Breast epithelium (tissue), 4 donors: ENCODE data around the gene FOS. TPM values are rescaled to one million over a fixed set of nuclear protein-coding genes. Genes with fewer than 3 reads are reported as not detected.
"Not testable (repeated sequence)": the region's sequence is repeated elsewhere in the genome, so short reads cannot be mapped to it uniquely, and the experiment has no call there.

ENCODE experiments used
- DNase-seq, 2 donors: peaks; one replicate each; pipeline ENCODE4 v3.0.0-alpha.2; 2019; ENCODE audit warnings: low spot score in 2 of 2
- H3K27ac ChIP-seq, 2 donors: fragments of 200-600 bp; sonication (generic) in 1 of 2; one replicate each; pipeline ENCODE4 v1.5.1; 2016 to 2019; ENCODE audit warnings: mild to moderate bottlenecking in 1 of 2
- H3K27me3 ChIP-seq, 2 donors: fragments of 200-600 bp; sonication (generic) in 1 of 2; one replicate each; pipeline versions ENCODE4 v1.5.1 to v1.6.0; 2017 to 2019; ENCODE audit warnings: control low read depth in 1 of 2, mild to moderate bottlenecking in 1 of 2
- H3K36me3 ChIP-seq: fragments of 200-600 bp; one replicate; pipeline ENCODE4 v1.5.1; 2019
- H3K4me1 ChIP-seq, 2 donors: fragments of 200-600 bp; sonication (generic); one replicate each; pipeline ENCODE4 v1.5.1; 2016 to 2019; ENCODE audit warnings: control low read depth in 1 of 2
- H3K4me3 ChIP-seq, 3 donors: fragments of 200-600 bp; sonication (generic); 1 replicate in 2 of 3; 2 replicates in 1 of 3; pipeline ENCODE4 v1.5.1; 2016 to 2019; ENCODE audit warnings: mild to moderate bottlenecking in 3 of 3, moderate library complexity in 2 of 3
- H3K9me3 ChIP-seq, 2 donors: fragments of 200-600 bp; sonication (generic) in 1 of 2; one replicate each; pipeline ENCODE4 v1.5.1; 2016 to 2019; ENCODE audit warnings: control low read depth in 1 of 2
- CTCF ChIP-seq, 3 donors: fragments of 450-650 bp; IDR thresholded peaks; one replicate each; pipeline ENCODE4 v1.5.1; 2016 to 2017; ENCODE audit warnings: antibody characterized with exemption in 3 of 3, mild to moderate bottlenecking in 3 of 3, moderate library complexity in 3 of 3
- POLR2A ChIP-seq: fragments of 450-650 bp; IDR thresholded peaks from one replicate; pipeline ENCODE4 v1.6.1; 2016; ENCODE audit warnings: antibody characterized with exemption, mild to moderate bottlenecking, moderate library complexity
- POLR2AphosphoS5 ChIP-seq, 3 donors: sonication (generic); formaldehyde crosslinking; IDR thresholded peaks; one replicate each; pipeline ENCODE4 v1.6.1; 2017; ENCODE audit warnings: antibody characterized with exemption in 3 of 3
- intact Hi-C: fragments of 100-400 bp; cut with DNase I; formaldehyde crosslinking; loops from one replicate; pipeline ENCODE4 v1.15.1; 2023; ENCODE audit warnings: low total_unique reads
- total RNA-seq, 3 donors: library from RNA; depleted of rRNA; stranded (reverse); fragments of >200 nt; gene quantifications; one replicate each; pipeline ENCODE4 v1.1.0, GENCODE V29; 2016

FOS gene
- total RNA-seq, 3 donors from 2014 or later, result 398 to 629 (median 549) TPM

- Histone ChIP-seq H3K36me3 (no peaks in the 10 kb centered on the region), H3K9me3 (no peaks in the 10 kb centered on the region), H3K27me3 (no peaks in the 10 kb centered on the region), H3K4me3 (no peak overlapping the region), H3K27ac (no peak overlapping the region), H3K4me1 (peaks cover 0 to 4% of the 10 kb centered on the region in 2 donors)
- peak in 1 of 2 donors; percentile 67 for DNase-seq
- TF ChIP-seq POLR2A (no peak), POLR2AphosphoS5 (IDR thresholded peaks at IDR 0.05) (peak in 2 of 3 donors; percentile 32 to 61), CTCF (IDR thresholded peaks at IDR 0.05) (peak; percentile 91 to 95 (median 93))
- intact Hi-C loops, result loop anchor here (5.0 kb wide), 2 partner anchors 171 to 174 kb away; no protein-coding TSS in a partner anchor
These were observed 24.8 kb downstream of the FOS start for GRCh38 chr14:75303381-75303789.

GRCh38 chr14:75306410-75306809 lies 27.8 kb downstream of the FOS start:
- H3K4me3 ChIP-seq, H3K27ac ChIP-seq, H3K36me3 ChIP-seq, H3K9me3 ChIP-seq, DNase-seq, H3K4me1 ChIP-seq, intact Hi-C loops, H3K27me3 ChIP-seq: not testable (repeated sequence)

GRCh38 chr14:75306927-75307699 lies 28.5 kb downstream of the FOS start:
- H3K36me3 ChIP-seq, result no peaks in the 10 kb centered on the region
- H3K4me3 ChIP-seq, result no peak overlapping the region
- intact Hi-C loops, result no loop called here
- no peaks in the 10 kb centered on the region for H3K9me3 ChIP-seq
- H3K27me3 ChIP-seq, result no peaks in the 10 kb centered on the region
- DNase-seq, result no peak
- no peaks in the 10 kb centered on the region for H3K4me1 ChIP-seq
- TF ChIP-seq CTCF (IDR thresholded peaks at IDR 0.05) (peak in 1 of 3 donors; percentile 15), POLR2A (no peak), POLR2AphosphoS5 (IDR thresholded peaks at IDR 0.05) (no peak)
- H3K27ac ChIP-seq, result no peak overlapping the region

GRCh38 chr14:75307700-75308379 lies 29.2 kb downstream of the FOS start:
- TF ChIP-seq POLR2AphosphoS5 (IDR thresholded peaks at IDR 0.05) (peak in 2 of 3 donors; percentile 49 to 67), POLR2A (no peak), CTCF (IDR thresholded peaks at IDR 0.05) (peak; percentile 90 to 91 (median 90))
- intact Hi-C loops, result no loop called here
- no peaks in the 10 kb centered on the region for H3K27me3 ChIP-seq

GRCh38 chr14:75308991-75309390 lies 30.4 kb downstream of the FOS start:
- H3K9me3 ChIP-seq, H3K4me3 ChIP-seq, H3K27me3 ChIP-seq, H3K27ac ChIP-seq, DNase-seq, H3K36me3 ChIP-seq, H3K4me1 ChIP-seq, intact Hi-C loops: not testable (repeated sequence)

More at GRCh38 chr14:75307700-75308379, 29.2 kb downstream of the FOS start:
- Histone ChIP-seq H3K27ac (no peak overlapping the region), H3K4me1 (no peaks in the 10 kb centered on the region), H3K36me3 (no peaks in the 10 kb centered on the region), H3K9me3 (no peaks in the 10 kb centered on the region), H3K4me3 (no peak overlapping the region)
- peak; percentile 72 to 89 for DNase-seq

- H3K9me3 ChIP-seq, intact Hi-C loops, H3K27me3 ChIP-seq, H3K36me3 ChIP-seq, H3K4me1 ChIP-seq, H3K4me3 ChIP-seq, DNase-seq: not testable (repeated sequence)
- H3K27ac ChIP-seq, result peak overlapping the region in 1 of 2 donors; percentile 90
These were observed 30.9 kb downstream of the FOS start for GRCh38 chr14:75309561-75309960.
